Fibroblast of peridontal ligament (primary cell): ENCODE data around the gene TRIM49B.
"Not testable (repeated sequence)": the region's sequence is repeated elsewhere in the genome, so short reads cannot be mapped to it uniquely, and the experiment has no call there.

Experiments used
- DNase-seq: peaks from one replicate; pipeline ENCODE4 v3.0.0-alpha.2; 2010; ENCODE audit errors: extremely low read depth

TRIM49B gene

GRCh38 chr11:49028523-49028922 lies at the start of gene TRIM49B:
TRIM49B (plus strand) TSS chr11:49028823; CDS start chr11:49031600, 2,777 bp downstream.
- DNase-seq, result not testable (repeated sequence)

- DNase-seq, result not testable (repeated sequence)
Measured at GRCh38 chr11:48983785-48984184, 44.8 kb upstream of the TRIM49B start, which contains the start of gene TRIM51G. TRIM51G (minus strand) TSS chr11:48983885; CDS start chr11:48981695, 2,190 bp downstream.

- not testable (repeated sequence) for DNase-seq
Measured at GRCh38 chr11:49048229-49048628, 19.6 kb downstream of the TRIM49B start.

GRCh38 chr11:49049821-49050220 lies 21.2 kb downstream of the TRIM49B start:
- not testable (repeated sequence) for DNase-seq

- DNase-seq, result not testable (repeated sequence)
Measured at GRCh38 chr11:49059012-49059411, 30.4 kb downstream of the TRIM49B start, which contains the start of gene TRIM64C. TRIM64C (minus strand) TSS chr11:49059112; CDS start chr11:49059112, 0 bp downstream.

GRCh38 chr11:49069897-49070296 lies 41.3 kb downstream of the TRIM49B start:
- not testable (repeated sequence) for DNase-seq
